ENCODE measurements around the gene SELENOM.
"Not testable (repeated sequence)": the region's sequence is repeated elsewhere in the genome, so short reads cannot be mapped to it uniquely, and the experiment has no call there.

The SELENOM gene

GRCh38 chr22:31089160-31090100, 17.9 kb downstream of the SELENOM start:
- peak; percentile 29 for DNase-seq

GRCh38 chr22:31088233-31088986, 19.0 kb downstream of the SELENOM start:
- DNase-seq = peak; percentile 13

- DNase-seq = peak; percentile 15
Measured at GRCh38 chr22:31087744-31088215, 19.6 kb downstream of the SELENOM start.

GRCh38 chr22:31086703-31087330, 20.6 kb downstream of the SELENOM start:
- DNase-seq = no peak

DNA sequence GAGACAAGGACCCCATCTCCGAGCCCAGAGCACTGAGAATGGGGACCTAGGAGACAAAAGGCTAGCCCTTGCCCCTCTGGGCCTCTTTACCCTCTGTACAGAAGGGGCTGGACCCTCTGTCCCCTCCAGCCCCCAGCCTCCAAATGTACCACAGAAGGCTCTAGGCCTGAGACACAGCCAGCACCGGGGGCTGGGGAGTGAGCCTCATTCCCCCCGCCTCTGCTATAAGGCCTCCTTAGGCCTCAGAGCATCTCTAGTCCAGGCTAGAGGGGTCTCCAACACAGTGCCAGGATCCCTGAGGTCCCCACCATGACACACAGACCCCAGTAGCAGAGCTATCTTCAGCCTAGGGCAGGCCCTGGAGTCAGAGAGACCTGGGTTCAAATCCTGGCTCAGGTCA, 21.4 kb downstream of the SELENOM start:
- no peak for DNase-seq

GRCh38 chr22:31085493-31085824, 21.9 kb downstream of the SELENOM start:
- no peak for DNase-seq

GRCh38 chr22:31084811-31085492, 22.4 kb downstream of the SELENOM start:
- peak; percentile 80 for DNase-seq

DNA sequence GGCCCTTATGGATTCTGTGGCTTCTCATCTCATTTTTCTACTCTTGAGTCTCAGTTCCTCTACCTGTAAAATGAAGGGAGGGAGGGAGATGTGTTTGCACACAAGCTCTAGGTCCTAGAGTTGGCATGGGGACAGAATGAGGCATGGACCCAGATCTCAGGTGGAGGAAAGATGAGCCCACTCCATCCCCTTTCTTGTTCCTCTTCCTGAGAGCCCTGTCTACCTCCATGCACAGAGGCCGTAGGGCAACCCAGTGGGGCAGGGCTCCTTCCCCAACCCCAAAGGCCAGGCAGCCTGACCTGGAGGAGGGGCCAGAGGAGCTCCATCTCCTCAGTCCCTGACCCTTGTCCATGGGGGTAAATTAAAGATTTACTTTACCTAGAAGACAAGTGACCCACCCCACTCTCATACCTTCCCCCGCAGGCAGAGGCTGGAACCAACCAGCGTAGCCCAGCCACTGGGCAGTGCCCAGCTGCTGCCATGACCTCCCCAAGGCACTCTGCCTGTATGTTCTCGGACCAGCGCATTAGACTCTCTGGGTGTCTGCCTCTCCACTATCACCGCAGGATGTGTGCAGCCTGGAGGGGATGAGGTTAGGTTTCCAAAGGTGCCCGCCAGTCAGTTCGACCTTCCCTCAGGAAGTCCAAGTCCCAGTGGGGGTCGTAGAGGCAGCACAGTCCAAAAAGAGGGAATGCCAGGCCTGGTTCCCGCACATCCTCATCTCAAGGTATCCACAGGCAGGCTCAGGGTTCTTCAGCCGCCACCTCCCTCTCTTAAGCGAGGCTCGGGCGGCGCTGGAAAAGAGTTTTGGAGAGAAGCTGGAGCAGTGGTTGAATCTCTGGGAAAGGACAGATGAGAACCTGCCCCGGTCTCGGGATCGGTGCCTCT, 23.2 kb downstream of the SELENOM start:
- DNase-seq = no peak

DNA sequence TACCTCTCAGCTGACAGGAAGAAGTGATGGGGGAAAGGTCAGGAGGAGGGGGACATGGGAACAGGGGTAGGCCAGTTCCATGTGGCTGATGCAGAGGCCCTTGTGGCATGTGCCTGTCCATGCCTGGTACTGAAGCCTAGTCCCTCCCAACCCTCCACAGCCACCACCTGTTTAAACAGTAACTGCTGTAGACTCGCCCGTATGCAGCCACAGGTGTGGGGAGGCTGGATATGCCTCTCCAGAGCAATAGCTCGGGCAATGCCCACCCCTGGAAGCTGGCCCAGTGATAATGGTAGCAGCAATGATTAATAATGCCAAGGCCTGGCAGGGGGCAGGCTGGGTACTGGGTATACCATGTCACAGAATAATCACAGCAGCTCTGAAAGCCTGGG, 24.0 kb downstream of the SELENOM start:
- DNase-seq = no peak

GRCh38 chr22:31082606-31083376, 24.6 kb downstream of the SELENOM start:
- peak; percentile 41 for DNase-seq

DNA sequence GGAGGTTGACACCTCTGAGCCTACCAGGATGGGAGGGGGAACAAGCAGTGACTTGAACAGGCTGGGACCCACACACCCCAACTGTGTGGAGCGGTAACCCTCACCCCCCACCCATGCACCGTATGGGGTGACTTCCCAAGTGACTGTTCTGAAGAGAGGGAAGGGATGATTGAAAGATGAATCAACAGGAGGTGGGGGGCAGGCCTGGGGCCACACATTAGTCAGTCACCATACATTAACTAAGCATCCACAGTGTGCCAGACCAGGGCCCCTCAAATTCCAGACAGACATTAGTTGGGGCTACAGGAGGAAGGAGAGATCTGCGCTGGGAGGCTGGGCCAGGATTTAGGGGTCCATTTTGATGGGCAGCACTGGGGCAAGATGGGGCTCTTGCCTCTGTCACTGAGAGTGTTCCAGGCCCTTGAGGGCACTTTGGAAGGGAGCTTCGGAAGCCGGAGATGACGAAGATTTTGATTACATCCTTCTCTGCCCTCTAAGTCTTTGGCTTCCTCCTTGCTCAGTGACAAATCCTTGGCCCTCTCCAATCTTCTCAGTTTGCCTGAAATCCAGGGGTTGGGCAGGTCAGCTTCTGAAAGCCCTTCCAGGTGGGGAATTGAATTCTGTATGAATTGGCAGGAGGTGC, 25.3 kb downstream of the SELENOM start:
- no peak for DNase-seq

GRCh38 chr22:31080848-31081649, 26.3 kb downstream of the SELENOM start, which contains the start of gene SMTN:
Gene SMTN, plus strand, starts transcription at chr22:31081318. Its CDS starts 1,941 bp downstream, at chr22:31083259.
- DNase-seq = peak; percentile 85

- no peak for DNase-seq
Measured at GRCh38 chr22:31080164-31080847, 27.1 kb downstream of the SELENOM start.

- no peak for DNase-seq
Measured at GRCh38 chr22:31079095-31079642, 28.2 kb downstream of the SELENOM start.

DNA sequence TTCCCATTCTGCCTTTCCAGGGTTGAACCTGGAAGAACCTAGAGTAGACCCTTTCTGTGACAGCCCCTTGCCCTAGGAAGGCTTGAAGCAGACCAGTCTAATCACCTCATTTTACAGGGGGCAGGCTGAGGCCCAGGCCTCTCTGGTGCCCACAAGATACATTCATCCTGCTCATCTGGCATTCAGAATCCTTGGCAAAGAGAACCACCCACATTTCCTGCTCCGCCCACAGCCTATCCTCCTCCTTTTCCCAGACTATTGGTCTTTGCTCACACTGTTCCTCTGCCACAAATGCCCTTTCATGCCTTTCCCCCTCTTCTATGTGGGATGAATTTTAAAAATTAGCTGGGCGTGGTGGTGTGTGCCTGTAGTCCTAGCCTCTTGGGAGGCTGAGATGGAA, 29.0 kb downstream of the SELENOM start:
- not testable (repeated sequence) for DNase-seq

GRCh38 chr22:31077681-31078080, 29.7 kb downstream of the SELENOM start:
- no peak for DNase-seq

GRCh38 chr22:31075961-31076360, 31.4 kb downstream of the SELENOM start:
- DNase-seq = no peak

- not testable (repeated sequence) for DNase-seq
Measured at GRCh38 chr22:31073545-31074145, 33.7 kb downstream of the SELENOM start.

Data from CD4-positive, alpha-beta T cell treated with Interleukin-15 for 1 hour (primary cell).